HG03066 (cell line): Measurements from ENCODE around the gene ARSG.
"Not testable (repeated sequence)": the region's sequence is repeated elsewhere in the genome, so short reads cannot be mapped to it uniquely, and the experiment has no call there.

Experiments
- ATAC-seq: cut with Tn5 transposase; IDR thresholded peaks from one replicate; pipeline ENCODE4 v1.9.1; 2021; ENCODE audit warnings: low read depth; ENCODE audit not compliant: unreplicated experiment

Gene ARSG

GRCh38 chr17:68276339-68276738 is 15.0 kb upstream of the ARSG start:
- ATAC-seq = not testable (repeated sequence)

GRCh38 chr17:68277807-68278206 is 13.5 kb upstream of the ARSG start:
- no peak for ATAC-seq

GRCh38 chr17:68281965-68282364 is 9.3 kb upstream of the ARSG start:
- not testable (repeated sequence) for ATAC-seq

- ATAC-seq = no peak
Measured at GRCh38 chr17:68288375-68288774, 2.9 kb upstream of the ARSG start.

- no peak for ATAC-seq
Measured at GRCh38 chr17:68288804-68289203, 2.5 kb upstream of the ARSG start.

- no peak for ATAC-seq
Measured at GRCh38 chr17:68289473-68289872, 1.8 kb upstream of the ARSG start.

GRCh38 chr17:68289936-68290267 is 1.4 kb upstream of the ARSG start:
- no peak for ATAC-seq

GRCh38 chr17:68290268-68290954 is 884 bp upstream of the ARSG start:
- no peak for ATAC-seq

GRCh38 chr17:68291836-68292688 is 767 bp downstream of the ARSG start:
- ATAC-seq = peak; percentile 49

- no peak for ATAC-seq
Measured at GRCh38 chr17:68292689-68293040, 1.4 kb downstream of the ARSG start.

GRCh38 chr17:68293490-68294195 is 2.3 kb downstream of the ARSG start:
- ATAC-seq = no peak

- no peak for ATAC-seq
Measured at GRCh38 chr17:68294196-68294555, 2.9 kb downstream of the ARSG start.

- no peak for ATAC-seq
Measured at GRCh38 chr17:68294617-68295016, 3.3 kb downstream of the ARSG start.

- no peak for ATAC-seq
Measured at GRCh38 chr17:68295086-68295485, 3.8 kb downstream of the ARSG start.

GRCh38 chr17:68296217-68297191 is 5.2 kb downstream of the ARSG start:
- ATAC-seq = no peak

GRCh38 chr17:68297195-68297594 is 5.9 kb downstream of the ARSG start:
- no peak for ATAC-seq

- no peak for ATAC-seq
Measured at GRCh38 chr17:68298601-68299000, 7.3 kb downstream of the ARSG start.

- no peak for ATAC-seq
Measured at GRCh38 chr17:68299817-68300216, 8.5 kb downstream of the ARSG start.

GRCh38 chr17:68301438-68301959 is 10.2 kb downstream of the ARSG start:
- ATAC-seq = no peak

GRCh38 chr17:68302066-68302564 is 10.8 kb downstream of the ARSG start:
- no peak for ATAC-seq
